HUES64 (cell line): ENCODE data around the gene NDUFB1. TPM values are rescaled to one million over a fixed set of nuclear protein-coding genes. Genes with fewer than 3 reads are reported as not detected.

Source experiments
- H3K27ac ChIP-seq: 2 replicates; pipeline ENCODE4 v1.7.0; 2013; ENCODE audit warnings: low read depth, low read length, inconsistent platforms
- H3K27me3 ChIP-seq: 2 replicates; pipeline ENCODE4 v1.6.1; 2013; ENCODE audit warnings: mild to moderate bottlenecking, low read length; ENCODE audit not compliant: insufficient read depth
- H3K36me3 ChIP-seq: 2 replicates; pipeline ENCODE4 v1.6.1; 2013; ENCODE audit warnings: mild to moderate bottlenecking, low read length; ENCODE audit not compliant: insufficient read depth
- H3K4me1 ChIP-seq: 2 replicates; pipeline ENCODE4 v1.6.1; 2013; ENCODE audit warnings: mild to moderate bottlenecking, low read length, moderate library complexity; ENCODE audit not compliant: insufficient read depth
- H3K4me3 ChIP-seq: 2 replicates; pipeline ENCODE4 v1.5.1; 2013; ENCODE audit warnings: mild to moderate bottlenecking, low read length, moderate library complexity
- H3K9ac ChIP-seq: 2 replicates; pipeline ENCODE4 v1.6.1; 2013; ENCODE audit warnings: mild to moderate bottlenecking, low read depth, low read length
- H3K9me3 ChIP-seq: 2 replicates; pipeline ENCODE4 v1.6.1; 2013; ENCODE audit warnings: low read depth, low read length; ENCODE audit not compliant: insufficient read depth
- WGBS: fragments of 150-250, 120-280 bp; methylation state at CpG from one replicate; pipeline ENCODE4 v1.1.7; 2013; ENCODE audit warnings: missing lambda C conversion rate; 5-methylcytosine and 5-hydroxymethylcytosine counted together
- polyA plus RNA-seq, 2 experiments: library from polyadenylated mRNA; stranded (reverse); fragments of 50-300 nt; gene quantifications; one replicate each; pipeline ENCODE4 v1.2.3, GENCODE V29; 2013

Gene NDUFB1
- polyA plus RNA-seq (2013, experiment 1 of 2), result 195 TPM
- polyA plus RNA-seq (2013, experiment 2 of 2), result 193 TPM

- peaks cover 56% of the 10 kb centered on the region for H3K36me3 ChIP-seq
- H3K9ac ChIP-seq, result peak within 1 kb of the TSS; percentile 99
- H3K4me1 ChIP-seq, result 0 out of 2 replicates have a peak, but pooled peaks cover 2% of the 10 kb centered on the region
- under 1% methylated on average over 55 of the region's 55 CpGs for WGBS
- peak within 1 kb of the TSS; percentile 97 for H3K4me3 ChIP-seq
- no peaks in the 10 kb centered on the region for H3K9me3 ChIP-seq
- peak within 1 kb of the TSS; percentile 91 for H3K27ac ChIP-seq
- no peaks in the 10 kb centered on the region for H3K27me3 ChIP-seq
Measured at GRCh38 chr14:92121670-92122350, at the start of gene NDUFB1, which contains the start of gene CPSF2. TSS of gene NDUFB1 (minus strand) at chr14:92121706. CDS start at chr14:92117637, 4,069 bp downstream. TSS of gene CPSF2 (plus strand) at chr14:92121969. CDS start at chr14:92130985, 9,016 bp downstream.

- H3K36me3 ChIP-seq, result peaks cover 76% of the 10 kb centered on the region
- no peak overlapping the region for H3K9ac ChIP-seq
- peaks cover 23% of the 10 kb centered on the region for H3K9me3 ChIP-seq
- H3K27me3 ChIP-seq, result no peaks in the 10 kb centered on the region
- 100% methylated on average over 2 of the region's 2 CpGs for WGBS
- H3K27ac ChIP-seq, result no peak overlapping the region
- H3K4me1 ChIP-seq, result no peaks in the 10 kb centered on the region
- H3K4me3 ChIP-seq, result no peak overlapping the region
Measured at GRCh38 chr14:92164958-92165357, 43.5 kb upstream of the NDUFB1 start.

GRCh38 chr14:92161521-92161920 is 40.0 kb upstream of the NDUFB1 start:
- Histone ChIP-seq H3K4me3 (no peak overlapping the region), H3K9me3 (peaks cover 23% of the 10 kb centered on the region), H3K36me3 (peaks cover 98% of the 10 kb centered on the region), H3K4me1 (no peaks in the 10 kb centered on the region), H3K27me3 (no peaks in the 10 kb centered on the region), H3K9ac (no peak overlapping the region), H3K27ac (no peak overlapping the region)
- 96% methylated on average over 3 of the region's 3 CpGs for WGBS

- Histone ChIP-seq H3K4me3 (no peak overlapping the region), H3K36me3 (peaks cover 100% of the 10 kb centered on the region), H3K27ac (no peak overlapping the region), H3K9ac (no peak overlapping the region), H3K27me3 (no peaks in the 10 kb centered on the region), H3K4me1 (no peaks in the 10 kb centered on the region), H3K9me3 (peaks cover 18% of the 10 kb centered on the region)
- 49% methylated on average over 4 of the region's 4 CpGs for WGBS
Measured at GRCh38 chr14:92160619-92161018, 39.1 kb upstream of the NDUFB1 start.

- peaks cover 99% of the 10 kb centered on the region for H3K36me3 ChIP-seq
- H3K27ac ChIP-seq, result no peak overlapping the region
- WGBS, result 96% methylated on average over 2 of the region's 3 CpGs
Measured at GRCh38 chr14:92154283-92154942, 32.9 kb upstream of the NDUFB1 start.

GRCh38 chr14:92153581-92153980 is 32.1 kb upstream of the NDUFB1 start:
- H3K4me1 ChIP-seq, result no peaks in the 10 kb centered on the region
- H3K36me3 ChIP-seq, result peaks cover 99% of the 10 kb centered on the region
- H3K4me3 ChIP-seq, result no peak overlapping the region
- no peaks in the 10 kb centered on the region for H3K27me3 ChIP-seq
- no peak overlapping the region for H3K9ac ChIP-seq
- 100% methylated on average over 1 of the region's 1 CpG for WGBS
- H3K27ac ChIP-seq, result no peak overlapping the region
- H3K9me3 ChIP-seq, result peaks cover 3% of the 10 kb centered on the region; the same call in 1 of the 2 replicates

More at GRCh38 chr14:92154283-92154942, 32.9 kb upstream of the NDUFB1 start:
- Histone ChIP-seq H3K9ac (no peak overlapping the region), H3K9me3 (peaks cover 3% of the 10 kb centered on the region; the same call in 1 of the 2 replicates), H3K4me1 (no peaks in the 10 kb centered on the region), H3K27me3 (no peaks in the 10 kb centered on the region), H3K4me3 (no peak overlapping the region)

- Histone ChIP-seq H3K36me3 (peaks cover 95% of the 10 kb centered on the region), H3K9ac (no peak overlapping the region), H3K27ac (no peak overlapping the region), H3K4me1 (no peaks in the 10 kb centered on the region), H3K4me3 (no peak overlapping the region), H3K27me3 (no peaks in the 10 kb centered on the region), H3K9me3 (no peaks in the 10 kb centered on the region)
- 100% methylated on average over 1 of the region's 2 CpGs for WGBS
Measured at GRCh38 chr14:92144708-92145107, 23.2 kb upstream of the NDUFB1 start.

GRCh38 chr14:92143962-92144361 is 22.5 kb upstream of the NDUFB1 start:
- 93% methylated on average over 3 of the region's 3 CpGs for WGBS
- Histone ChIP-seq H3K9me3 (no peaks in the 10 kb centered on the region), H3K4me3 (no peak overlapping the region), H3K27me3 (no peaks in the 10 kb centered on the region), H3K4me1 (no peaks in the 10 kb centered on the region), H3K27ac (no peak overlapping the region), H3K9ac (no peak overlapping the region), H3K36me3 (peaks cover 91% of the 10 kb centered on the region)

- no peaks in the 10 kb centered on the region for H3K27me3 ChIP-seq
- no peak overlapping the region for H3K27ac ChIP-seq
- H3K9ac ChIP-seq, result no peak overlapping the region
- no peaks in the 10 kb centered on the region for H3K9me3 ChIP-seq
- WGBS, result 92% methylated on average over 4 of the region's 4 CpGs
- no peaks in the 10 kb centered on the region for H3K4me1 ChIP-seq
- peaks cover 91% of the 10 kb centered on the region for H3K36me3 ChIP-seq
- no peak overlapping the region for H3K4me3 ChIP-seq
Measured at GRCh38 chr14:92143309-92143708, 21.8 kb upstream of the NDUFB1 start.

GRCh38 chr14:92135269-92135668 is 13.8 kb upstream of the NDUFB1 start:
- Histone ChIP-seq H3K27ac (no peak overlapping the region), H3K9ac (no peak overlapping the region), H3K27me3 (no peaks in the 10 kb centered on the region), H3K9me3 (no peaks in the 10 kb centered on the region), H3K4me1 (no peaks in the 10 kb centered on the region), H3K4me3 (no peak overlapping the region), H3K36me3 (peaks cover 87% of the 10 kb centered on the region)
- 94% methylated on average over 1 of the region's 1 CpG for WGBS

GRCh38 chr14:92134456-92134855 is 12.9 kb upstream of the NDUFB1 start:
- H3K36me3 ChIP-seq, result peaks cover 89% of the 10 kb centered on the region
- no peak overlapping the region for H3K4me3 ChIP-seq
- no peaks in the 10 kb centered on the region for H3K9me3 ChIP-seq
- WGBS, result no CpG with 5 or more reads among the region's 1 CpG
- no peak overlapping the region for H3K27ac ChIP-seq
- H3K27me3 ChIP-seq, result no peaks in the 10 kb centered on the region
- no peak overlapping the region for H3K9ac ChIP-seq
- H3K4me1 ChIP-seq, result no peaks in the 10 kb centered on the region
